Mucosa of stomach (tissue), 1 donor: Measurements from ENCODE around the gene CENPVL1.

Source experiments
- H3K27me3 ChIP-seq: one replicate; pipeline ENCODE4 v1.7.0; 2013; ENCODE audit warnings: mild to moderate bottlenecking, low read length; ENCODE audit not compliant: control insufficient read depth, insufficient read depth
- H3K36me3 ChIP-seq: one replicate; pipeline ENCODE4 v1.7.0; 2013; ENCODE audit warnings: low read length; ENCODE audit not compliant: control insufficient read depth, insufficient read depth
- H3K4me1 ChIP-seq: one replicate; pipeline ENCODE4 v1.7.0; 2013; ENCODE audit warnings: mild to moderate bottlenecking, low read length; ENCODE audit not compliant: control insufficient read depth, insufficient read depth
- H3K4me3 ChIP-seq: one replicate; pipeline ENCODE4 v1.7.0; 2013; ENCODE audit warnings: low read length
- H3K9ac ChIP-seq: one replicate; pipeline ENCODE4 v1.7.0; 2013; ENCODE audit warnings: mild to moderate bottlenecking, low read length, moderate library complexity
- H3K9me3 ChIP-seq: one replicate; pipeline ENCODE4 v1.7.0; 2013; ENCODE audit warnings: mild to moderate bottlenecking, low read length, moderate library complexity; ENCODE audit not compliant: control insufficient read depth
- donor health status: Pancreatic carcinoma.

Gene CENPVL1

DNA sequence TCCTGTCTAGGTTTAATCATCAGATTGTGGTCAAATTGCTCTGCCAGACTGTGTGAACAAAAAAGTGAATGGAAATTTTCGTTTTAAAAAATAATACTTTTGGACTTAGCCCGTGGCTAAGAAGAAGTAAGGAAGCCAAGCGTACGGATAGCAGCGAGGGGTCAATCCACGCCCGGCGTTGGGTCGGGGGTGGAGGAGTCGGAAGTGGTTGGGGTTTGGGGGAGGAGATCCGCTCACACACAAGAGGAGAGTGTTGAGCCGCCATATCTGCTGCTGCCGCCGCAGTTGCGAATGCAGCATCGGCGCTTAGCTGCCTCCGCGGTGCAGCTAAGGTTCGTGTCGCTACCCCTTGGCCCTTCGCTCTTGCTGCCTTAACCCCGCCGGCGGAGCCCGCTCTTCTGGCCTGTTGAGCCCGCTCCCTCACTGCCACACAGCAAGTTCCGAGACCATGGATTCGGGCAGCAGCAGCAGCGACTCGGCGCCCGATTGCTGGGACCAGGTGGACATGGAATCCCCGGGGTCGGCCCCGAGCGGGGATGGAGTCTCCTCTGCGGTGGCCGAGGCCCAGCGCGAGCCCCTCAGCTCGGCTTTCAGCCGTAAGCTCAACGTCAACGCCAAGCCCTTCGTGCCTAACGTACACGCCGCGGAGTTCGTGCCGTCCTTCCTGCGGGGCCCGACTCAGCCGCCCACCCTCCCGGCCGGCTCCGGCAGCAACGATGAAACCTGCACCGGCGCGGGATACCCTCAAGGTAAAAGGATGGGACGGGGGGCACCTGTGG is 33.1 kb downstream of the CENPVL1 start, which contains the start of gene GSPT2:
Gene GSPT2 (plus strand): TSS at position 264 of the 779 bp plus-strand sequence. CDS start 185 bp downstream, at position 449.
- Histone ChIP-seq H3K4me1 (no peaks in the 10 kb centered on the region), H3K36me3 (no peaks in the 10 kb centered on the region), H3K9me3 (no peaks in the 10 kb centered on the region), H3K4me3 (peak within 1 kb of the TSS; percentile 36), H3K9ac (peak within 1 kb of the TSS; percentile 72), H3K27me3 (no peaks in the 10 kb centered on the region)

DNA sequence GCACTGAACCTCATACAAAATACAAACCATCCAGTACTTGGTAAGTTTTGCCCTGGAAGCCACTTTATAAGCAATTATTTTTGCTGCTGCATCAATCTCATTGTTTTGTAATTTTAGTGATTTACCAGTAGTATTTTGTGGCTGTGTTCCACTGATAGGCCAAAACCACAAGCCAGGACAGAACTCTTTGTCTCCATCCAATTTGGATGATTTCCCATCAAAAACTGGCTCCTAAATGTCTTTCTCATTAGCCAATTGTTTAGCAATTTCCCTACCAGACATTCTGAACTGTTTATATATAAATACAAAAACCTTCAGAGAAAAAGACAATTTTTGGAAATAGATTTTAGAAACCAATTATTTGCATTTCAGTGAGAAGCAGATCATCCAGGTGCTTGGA is 37.4 kb downstream of the CENPVL1 start:
- Histone ChIP-seq H3K27me3 (no peaks in the 10 kb centered on the region), H3K36me3 (no peaks in the 10 kb centered on the region), H3K4me3 (no peak overlapping the region)

DNA sequence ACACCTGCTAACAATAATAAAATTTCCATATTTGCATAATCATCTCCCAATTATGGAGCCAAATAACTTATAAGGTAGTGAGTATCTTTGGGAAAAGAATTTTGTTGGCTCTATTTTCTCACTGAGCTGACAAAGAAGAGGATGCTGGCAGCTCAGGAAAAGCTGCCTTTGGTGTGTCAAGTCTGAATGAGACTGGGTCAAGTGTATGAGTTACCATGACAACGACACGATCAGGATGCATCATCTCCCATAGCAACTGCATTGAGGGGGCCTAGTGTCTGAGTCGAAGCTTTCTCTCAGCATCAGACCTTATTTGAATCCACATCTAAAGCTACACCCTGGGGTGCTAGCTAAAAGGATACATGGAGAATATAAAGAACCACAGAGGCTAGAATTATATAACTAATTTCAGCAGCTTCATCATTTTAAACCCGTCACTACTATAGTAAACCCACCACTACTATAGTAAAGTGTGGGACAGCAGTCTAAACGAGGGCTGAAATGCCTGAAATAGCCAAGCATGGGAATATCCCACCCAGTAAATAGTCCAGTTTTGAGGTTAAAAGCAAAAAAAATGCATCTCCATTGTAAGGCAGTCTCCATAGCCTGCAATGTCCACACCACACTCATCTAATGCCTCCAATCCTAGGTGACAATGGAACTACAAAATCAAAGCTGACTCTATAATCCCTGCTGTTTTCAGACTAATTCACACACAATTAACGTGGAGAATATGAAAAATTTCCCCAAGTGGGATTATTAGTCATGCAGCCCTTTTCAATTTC is 48.9 kb downstream of the CENPVL1 start:
- H3K4me3 ChIP-seq, result no peak overlapping the region
- H3K9me3 ChIP-seq, result no peaks in the 10 kb centered on the region
- H3K9ac ChIP-seq, result no peak overlapping the region
- H3K36me3 ChIP-seq, result no peaks in the 10 kb centered on the region
- no peaks in the 10 kb centered on the region for H3K4me1 ChIP-seq
- H3K27me3 ChIP-seq, result no peaks in the 10 kb centered on the region

More for the DNA sequence above, 37.4 kb downstream of the CENPVL1 start:
- Histone ChIP-seq H3K9me3 (no peaks in the 10 kb centered on the region), H3K4me1 (no peaks in the 10 kb centered on the region), H3K9ac (no peak overlapping the region)

DNA sequence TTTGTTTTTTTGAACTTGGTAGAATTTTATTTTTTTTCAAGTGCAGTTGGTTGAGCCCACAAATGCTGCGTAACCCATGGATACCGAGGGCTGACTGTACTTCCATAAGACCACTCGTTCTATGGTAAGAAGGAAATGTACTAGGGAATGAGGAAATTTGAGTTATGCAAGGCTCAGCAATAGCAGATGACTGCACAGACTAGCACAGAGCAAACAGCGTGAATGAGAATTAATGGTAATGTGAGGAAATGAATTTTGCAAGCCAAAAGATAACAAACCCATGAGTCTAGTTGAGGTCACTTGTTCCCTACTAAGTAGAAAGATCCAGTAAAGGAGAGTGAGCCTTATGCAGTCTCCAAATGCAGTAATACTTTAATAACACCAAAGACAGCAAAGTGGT is 50.3 kb downstream of the CENPVL1 start:
- no peaks in the 10 kb centered on the region for H3K36me3 ChIP-seq
- H3K9ac ChIP-seq, result no peak overlapping the region
- H3K9me3 ChIP-seq, result no peaks in the 10 kb centered on the region
- no peaks in the 10 kb centered on the region for H3K4me1 ChIP-seq
- H3K4me3 ChIP-seq, result no peak overlapping the region
- H3K27me3 ChIP-seq, result no peaks in the 10 kb centered on the region
